Skeletal muscle satellite cell (primary cell): ENCODE measurements around the gene POLE.
"Not testable (repeated sequence)": the region's sequence is repeated elsewhere in the genome, so short reads cannot be mapped to it uniquely, and the experiment has no call there.

ENCODE experiments used
- H3K27me3 ChIP-seq: 2 replicates; pipeline ENCODE4 v1.7.0; 2013; ENCODE audit warnings: low read length; ENCODE audit not compliant: control insufficient read depth, insufficient read depth
- H3K36me3 ChIP-seq: 2 replicates; pipeline ENCODE4 v1.7.0; 2013; ENCODE audit warnings: mild to moderate bottlenecking, control low read depth, low read length; ENCODE audit not compliant: insufficient read depth
- H3K4me1 ChIP-seq: 2 replicates; pipeline ENCODE4 v1.7.0; 2013; ENCODE audit warnings: low read length; ENCODE audit not compliant: control insufficient read depth, insufficient read depth
- H3K4me2 ChIP-seq: 2 replicates; pipeline ENCODE4 v1.7.0; 2013; ENCODE audit warnings: mild to moderate bottlenecking, low read length
- H3K4me3 ChIP-seq: 2 replicates; pipeline ENCODE4 v1.7.0; 2013; ENCODE audit warnings: low read length
- H3K9ac ChIP-seq: 2 replicates; pipeline ENCODE4 v1.7.0; 2013; ENCODE audit warnings: mild to moderate bottlenecking, low read depth, low read length, moderate library complexity
- H3K9me3 ChIP-seq: replicated peaks from 2 replicates; pipeline ENCODE4 v1.7.0; 2013; ENCODE audit warnings: mild to moderate bottlenecking, control low read depth, low read length

The POLE gene

DNA sequence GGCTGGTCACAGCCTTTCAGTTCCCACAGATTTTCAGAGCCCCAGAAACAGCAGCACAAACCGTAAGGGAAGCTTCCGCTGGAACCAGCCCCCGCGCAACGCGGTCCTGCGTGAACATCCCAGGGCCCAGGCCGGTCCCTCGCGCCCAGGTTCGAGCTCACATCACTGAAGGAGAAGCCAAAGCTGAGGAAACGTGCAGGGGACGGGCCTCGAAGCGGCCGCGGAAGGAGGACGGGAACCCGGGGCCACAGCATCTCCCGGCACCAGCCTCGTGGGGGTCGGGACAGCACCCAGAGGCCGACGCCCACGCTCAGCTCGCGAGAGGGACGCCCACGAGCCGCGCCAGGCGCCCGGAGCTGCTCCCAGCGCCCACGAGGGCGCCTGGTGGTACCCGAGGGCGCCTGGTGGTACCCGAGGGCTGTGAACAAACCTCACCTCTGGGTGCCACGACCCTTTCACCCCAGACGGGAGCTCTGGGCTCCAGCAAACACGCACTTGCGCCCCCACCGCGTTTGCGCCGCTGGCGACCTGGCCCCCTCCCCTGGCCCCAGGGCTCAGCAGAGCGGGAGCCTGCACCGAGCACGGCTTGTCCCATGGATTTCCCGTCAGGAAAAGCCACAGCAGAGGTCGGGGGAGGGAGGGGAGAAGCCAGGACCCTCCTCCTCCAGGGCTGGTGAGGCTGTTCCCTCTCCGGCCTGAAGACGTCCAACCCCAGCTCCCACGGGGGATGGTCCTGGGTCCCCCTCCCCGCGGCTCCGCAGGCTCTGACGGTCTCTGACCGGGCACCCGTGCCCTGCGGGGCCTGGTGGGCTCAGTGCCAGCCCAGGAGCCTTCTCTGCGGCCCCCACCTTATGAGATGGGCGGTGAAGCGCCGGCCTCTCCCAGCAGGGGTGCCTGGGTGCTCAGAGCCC lies 83.6 kb downstream of the POLE start:
- Histone ChIP-seq H3K4me1 (peaks cover 21% of the 10 kb centered on the region), H3K9me3 (no peaks in the 10 kb centered on the region), H3K36me3 (no peaks in the 10 kb centered on the region), H3K4me3 (no peak overlapping the region), H3K9ac (no peak overlapping the region), H3K4me2 (no peak overlapping the region), H3K27me3 (peaks cover 77% of the 10 kb centered on the region)

DNA sequence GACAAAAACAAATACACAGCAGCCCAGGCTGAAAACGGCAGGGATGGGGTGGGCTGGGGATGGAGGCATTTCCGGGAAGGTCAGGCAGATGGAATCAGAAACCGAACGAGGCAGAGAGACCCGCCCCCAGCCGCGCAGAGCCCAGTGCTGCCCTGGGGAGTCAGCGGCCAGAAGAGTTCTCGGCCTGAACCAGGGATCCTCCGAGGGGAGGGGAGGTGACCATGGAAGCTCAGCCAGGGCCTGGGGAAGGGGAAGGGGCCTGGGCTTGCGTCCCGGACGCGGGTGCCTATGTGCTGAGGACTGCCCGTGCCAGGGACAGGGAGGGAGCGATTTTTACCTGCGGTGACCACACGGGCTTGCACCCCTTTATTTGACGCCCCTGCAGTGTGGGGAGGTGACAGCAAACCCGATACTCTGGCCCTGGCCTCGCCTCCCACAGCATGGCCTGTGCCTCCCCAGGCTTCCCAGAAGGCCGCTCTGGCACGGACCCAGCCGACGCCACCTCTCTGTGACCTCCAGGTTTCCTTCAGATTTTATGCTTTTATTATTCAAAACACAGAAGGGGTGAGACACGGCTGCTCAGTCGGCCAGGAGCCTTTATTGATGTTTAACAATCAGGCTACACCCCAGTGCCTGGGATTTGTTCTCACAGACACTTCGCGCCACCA lies 84.4 kb downstream of the POLE start:
- H3K36me3 ChIP-seq: no peaks in the 10 kb centered on the region
- H3K4me2 ChIP-seq: no peak overlapping the region
- no peak overlapping the region for H3K4me3 ChIP-seq
- H3K4me1 ChIP-seq: peaks cover 21% of the 10 kb centered on the region
- H3K27me3 ChIP-seq: peaks cover 69% of the 10 kb centered on the region
- no peak overlapping the region for H3K9ac ChIP-seq
- H3K9me3 ChIP-seq: no peaks in the 10 kb centered on the region

DNA sequence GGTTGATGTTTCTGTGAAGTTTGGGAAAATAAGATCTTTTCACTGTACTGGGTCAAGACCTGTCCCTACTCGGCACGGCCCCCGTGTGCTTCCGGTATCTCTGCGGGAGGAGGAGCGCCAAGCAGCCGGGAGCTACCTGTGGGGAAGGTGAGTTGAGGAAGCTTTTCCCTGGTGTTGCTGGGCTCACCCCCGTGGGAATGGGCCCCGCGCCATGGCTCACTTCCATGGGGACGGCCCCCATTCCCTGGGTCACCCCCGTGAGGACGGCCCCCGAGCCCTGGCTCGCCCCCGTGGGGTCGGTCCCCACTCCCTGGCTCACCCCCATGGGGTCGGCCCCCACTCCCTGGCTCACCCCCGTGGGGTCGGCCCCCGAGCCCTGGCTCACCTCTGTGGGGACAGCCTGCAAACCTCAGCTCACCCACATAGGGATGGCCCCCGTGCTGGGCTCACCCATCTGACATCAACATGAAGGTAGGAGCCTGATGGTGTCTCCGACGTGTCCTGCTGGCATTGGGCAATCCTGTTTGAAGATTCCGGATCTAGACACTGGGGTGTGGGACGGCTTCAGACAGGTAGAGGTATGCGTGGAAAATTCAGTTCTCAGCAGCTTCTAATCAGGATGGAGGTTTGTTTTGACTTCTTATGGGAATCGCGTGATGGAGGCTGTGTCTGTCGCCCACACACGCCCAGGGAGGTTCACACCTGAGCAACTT lies 85.8 kb downstream of the POLE start:
- no peaks in the 10 kb centered on the region for H3K36me3 ChIP-seq
- no peak overlapping the region for H3K9ac ChIP-seq
- H3K9me3 ChIP-seq: no peaks in the 10 kb centered on the region
- H3K4me1 ChIP-seq: peaks cover 14% of the 10 kb centered on the region
- peak overlapping the region; percentile 94 for H3K4me2 ChIP-seq
- H3K27me3 ChIP-seq: peaks cover 58% of the 10 kb centered on the region
- H3K4me3 ChIP-seq: peak overlapping the region; percentile 74

DNA sequence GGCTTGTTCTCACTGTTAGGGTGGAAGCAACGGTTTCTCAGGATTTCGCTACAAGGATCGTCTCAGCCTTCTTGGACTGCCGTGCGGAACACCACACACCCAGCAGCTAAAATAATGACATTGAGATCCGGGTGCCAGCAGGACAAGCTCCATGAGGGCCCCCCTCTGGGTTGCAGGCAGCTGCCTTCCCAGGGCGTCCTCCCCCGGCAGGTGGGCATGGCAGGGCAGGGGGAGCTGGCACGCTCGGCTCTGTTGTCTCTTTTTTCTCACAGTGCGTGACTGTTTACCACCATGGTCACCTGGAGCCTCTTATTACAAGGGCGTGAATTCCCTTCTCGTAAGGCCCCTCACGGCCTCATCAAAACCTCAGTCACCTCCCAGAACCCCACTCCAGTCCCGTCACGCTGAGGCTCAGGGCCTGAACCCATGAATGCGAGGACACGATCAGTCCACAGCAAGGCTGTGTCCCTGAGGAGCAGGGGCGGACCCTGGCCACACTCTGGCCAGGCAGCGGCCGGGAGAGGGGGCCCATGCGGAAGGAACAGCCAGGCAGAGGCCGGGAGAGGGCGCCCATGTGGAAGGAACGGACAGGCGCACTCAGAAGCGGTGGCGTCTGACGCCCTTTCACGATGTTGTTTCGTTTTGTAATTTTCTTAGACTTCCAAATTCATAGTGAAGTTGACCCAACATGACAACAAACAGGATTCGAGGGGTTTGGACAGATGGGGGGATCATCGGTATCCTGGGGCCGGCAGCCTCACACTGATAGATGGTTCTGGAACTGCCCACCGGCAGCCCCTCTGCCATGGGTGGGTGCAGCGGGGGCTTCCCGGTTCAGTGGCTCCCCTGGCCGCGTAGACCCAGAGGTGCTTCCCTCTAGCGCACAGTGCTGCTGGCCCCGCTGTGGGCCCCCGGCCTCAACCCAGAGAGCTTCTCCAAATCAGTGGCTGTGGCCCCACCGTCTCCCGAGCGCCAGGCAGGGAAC lies 86.8 kb downstream of the POLE start:
- peak overlapping the region; percentile 74 for H3K4me3 ChIP-seq
- no peaks in the 10 kb centered on the region for H3K9me3 ChIP-seq
- peaks cover 20% of the 10 kb centered on the region for H3K4me1 ChIP-seq
- H3K27me3 ChIP-seq: peaks cover 52% of the 10 kb centered on the region
- no peaks in the 10 kb centered on the region for H3K36me3 ChIP-seq
- H3K4me2 ChIP-seq: peak overlapping the region; percentile 94
- H3K9ac ChIP-seq: peak overlapping the region; percentile 76

DNA sequence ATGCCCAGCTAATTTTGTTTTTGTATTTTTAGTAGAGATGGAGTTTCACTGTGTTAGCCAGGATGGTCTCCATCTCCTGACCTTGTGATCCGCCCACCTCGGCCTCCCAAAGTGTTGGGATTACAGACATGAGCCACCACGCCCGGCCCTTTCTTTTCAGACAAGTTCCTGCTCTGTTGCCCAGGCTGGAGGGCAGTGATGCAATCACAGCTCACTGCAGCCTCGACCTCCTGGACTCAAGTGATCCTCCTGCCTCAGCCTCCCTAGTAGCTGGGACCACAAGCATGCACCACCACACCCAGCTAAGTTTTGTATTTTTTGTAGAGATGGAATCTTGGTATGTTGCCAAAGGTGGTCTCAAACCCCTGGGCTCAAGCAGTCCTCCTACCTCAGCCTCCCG lies 87.6 kb downstream of the POLE start:
- not testable (repeated sequence) for H3K9me3 ChIP-seq, H3K36me3 ChIP-seq, H3K4me2 ChIP-seq, H3K4me3 ChIP-seq, H3K9ac ChIP-seq
- Histone ChIP-seq H3K27me3 (peaks cover 45% of the 10 kb centered on the region), H3K4me1 (peaks cover 20% of the 10 kb centered on the region)

DNA sequence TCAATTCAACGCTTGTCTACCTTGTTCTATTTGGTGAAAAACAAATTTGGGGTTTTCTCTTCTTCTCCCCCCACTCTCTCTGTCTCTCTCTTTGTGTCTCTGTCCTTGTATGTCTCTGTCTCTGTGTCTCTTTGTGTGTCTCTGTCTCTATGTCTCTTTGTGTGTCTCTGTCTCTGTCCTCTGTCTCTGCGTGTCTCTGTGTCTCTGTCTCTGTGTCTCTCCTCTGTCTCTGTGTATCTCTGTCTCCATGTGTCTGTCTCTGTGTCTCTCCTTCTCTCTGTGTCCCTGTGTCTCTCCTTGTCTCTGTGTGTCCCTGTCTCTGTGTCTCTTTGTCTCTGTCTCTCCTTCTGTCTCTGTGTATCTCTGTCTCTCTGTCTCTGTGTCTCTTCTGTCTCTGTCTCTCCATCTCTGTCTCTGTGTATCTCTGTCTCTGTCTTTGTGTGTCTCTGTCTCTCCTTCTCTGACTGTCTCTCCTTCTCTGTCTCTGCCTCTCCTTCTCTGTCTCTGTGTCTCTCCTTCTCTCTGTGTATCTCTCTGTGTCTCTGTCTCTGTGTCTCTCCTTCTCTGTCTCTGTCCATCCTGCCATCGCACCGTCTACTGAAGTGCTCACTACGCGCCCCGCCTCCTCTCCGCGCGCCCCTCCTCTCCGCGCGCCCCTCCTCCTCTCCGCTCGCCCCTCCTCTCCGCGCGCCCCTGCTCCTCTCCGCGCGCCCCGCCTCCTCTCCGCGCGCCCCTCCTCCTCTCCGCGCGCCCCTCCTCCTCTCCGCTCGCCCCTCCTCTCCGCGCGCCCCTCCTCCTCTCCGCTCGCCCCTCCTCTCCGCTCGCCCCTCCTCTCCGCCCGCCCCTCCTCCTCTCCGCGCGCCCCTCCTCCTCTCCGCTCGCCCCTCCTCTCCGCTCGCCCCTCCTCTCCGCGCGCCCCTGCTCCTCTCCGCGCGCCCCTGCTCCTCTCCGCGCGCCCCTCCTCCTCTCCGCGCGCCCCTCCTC lies 89.5 kb downstream of the POLE start:
- H3K4me1 ChIP-seq: peaks cover 20% of the 10 kb centered on the region
- H3K4me3 ChIP-seq: peak overlapping the region; percentile 68
- peaks cover 31% of the 10 kb centered on the region for H3K27me3 ChIP-seq
- H3K4me2 ChIP-seq: peak overlapping the region; percentile 80
- no peaks in the 10 kb centered on the region for H3K36me3 ChIP-seq
- H3K9me3 ChIP-seq: no peaks in the 10 kb centered on the region
- no peak overlapping the region for H3K9ac ChIP-seq

DNA sequence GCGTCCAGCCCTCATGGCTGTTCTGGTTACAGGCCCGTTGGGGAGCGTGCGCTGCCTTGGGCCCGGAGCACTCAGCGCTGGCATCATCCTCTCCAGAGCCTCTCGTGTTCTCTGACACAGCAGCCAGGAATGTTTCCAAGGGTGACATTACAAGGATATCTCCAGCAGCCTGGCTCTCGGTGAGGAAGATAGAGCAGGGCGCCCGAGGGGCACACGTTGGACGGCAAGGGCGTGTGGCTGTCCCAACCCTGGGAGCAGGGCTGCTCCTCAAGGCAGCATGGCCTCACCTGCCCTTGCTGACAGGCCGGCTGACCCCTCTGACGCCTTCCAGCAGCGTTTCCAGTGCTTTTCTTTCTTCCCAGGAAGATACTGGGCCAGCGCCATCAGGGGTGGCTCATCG lies 91.1 kb downstream of the POLE start:
- peaks cover 20% of the 10 kb centered on the region for H3K4me1 ChIP-seq
- peaks cover 17% of the 10 kb centered on the region for H3K27me3 ChIP-seq
- no peak overlapping the region for H3K4me3 ChIP-seq
- H3K4me2 ChIP-seq: no peak overlapping the region
- H3K9me3 ChIP-seq: no peaks in the 10 kb centered on the region
- no peaks in the 10 kb centered on the region for H3K36me3 ChIP-seq
- no peak overlapping the region for H3K9ac ChIP-seq

DNA sequence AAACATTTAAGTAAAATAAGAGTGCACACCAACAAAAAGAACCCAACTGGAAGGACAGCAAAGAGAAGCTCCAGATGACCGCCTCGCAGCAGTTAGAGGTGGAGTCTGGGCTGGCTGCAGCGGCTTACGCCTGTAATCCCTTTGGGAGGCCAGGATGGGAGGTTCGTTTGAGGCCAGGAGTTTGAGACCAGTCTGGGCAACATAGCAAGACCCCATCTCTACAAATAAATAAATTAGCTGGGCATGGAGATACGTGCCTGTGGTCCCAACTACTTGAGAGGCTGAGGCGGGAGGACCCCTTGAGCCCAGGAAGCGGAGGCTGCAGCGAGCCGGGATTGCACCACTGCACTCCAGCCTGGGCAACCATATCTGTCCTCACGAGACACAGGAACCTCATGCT lies 92.0 kb downstream of the POLE start:
- Histone ChIP-seq H3K4me2 (no peak overlapping the region), H3K36me3 (no peaks in the 10 kb centered on the region), H3K4me1 (peaks cover 12% of the 10 kb centered on the region), H3K9me3 (no peaks in the 10 kb centered on the region), H3K4me3 (no peak overlapping the region), H3K27me3 (peaks cover 12% of the 10 kb centered on the region), H3K9ac (no peak overlapping the region)

DNA sequence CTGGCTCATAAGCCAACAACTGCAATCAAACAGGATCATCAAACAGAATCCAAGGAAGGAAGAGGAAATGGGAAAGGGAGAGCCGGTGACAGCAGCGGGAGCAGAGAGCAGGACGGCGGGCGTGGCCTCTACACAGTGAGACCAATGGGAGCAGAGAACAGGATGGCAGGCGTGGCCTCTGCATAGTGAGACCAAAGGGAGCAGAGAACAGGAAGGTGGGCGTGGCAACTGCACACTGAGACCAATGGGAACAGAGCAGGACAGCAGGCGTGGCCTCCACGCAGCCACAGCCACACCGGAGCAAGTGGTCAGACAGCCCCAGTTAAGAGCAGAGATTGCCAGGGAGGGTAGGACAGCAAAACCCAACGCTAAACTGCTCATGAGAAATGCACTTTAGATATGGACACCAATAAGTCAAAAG lies 93.2 kb downstream of the POLE start:
- peaks cover 16% of the 10 kb centered on the region for H3K27me3 ChIP-seq
- H3K9me3 ChIP-seq: no peaks in the 10 kb centered on the region
- peaks cover 10% of the 10 kb centered on the region for H3K4me1 ChIP-seq
- peak overlapping the region; percentile 68 for H3K4me2 ChIP-seq
- no peak overlapping the region for H3K9ac ChIP-seq
- H3K36me3 ChIP-seq: no peaks in the 10 kb centered on the region
- no peak overlapping the region for H3K4me3 ChIP-seq

DNA sequence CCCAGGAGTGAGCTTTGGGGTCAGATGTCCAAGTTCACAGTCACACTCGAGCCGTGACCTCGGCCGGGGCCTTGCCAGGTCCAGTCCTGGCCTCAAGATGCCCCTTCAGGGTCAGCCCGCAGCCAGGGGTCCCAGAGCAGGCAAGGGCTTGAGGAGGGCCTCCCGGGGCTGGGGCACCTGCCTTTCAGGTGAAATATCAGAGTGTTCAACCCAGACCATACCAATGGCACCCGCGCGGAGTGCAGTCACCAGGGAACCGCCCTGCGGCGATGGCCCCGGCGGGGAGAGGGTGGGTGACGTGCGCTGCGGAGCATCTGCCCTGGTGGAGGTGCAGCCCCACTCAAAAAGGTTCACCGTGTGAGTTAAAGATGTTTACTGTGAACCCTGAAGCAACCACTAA lies 93.6 kb downstream of the POLE start:
- Histone ChIP-seq H3K4me3 (no peak overlapping the region), H3K27me3 (peaks cover 20% of the 10 kb centered on the region), H3K36me3 (no peaks in the 10 kb centered on the region), H3K4me2 (peak overlapping the region; percentile 68), H3K9me3 (no peaks in the 10 kb centered on the region), H3K9ac (no peak overlapping the region), H3K4me1 (peaks cover 6% of the 10 kb centered on the region)
